OCI-LY3 (cell line): ENCODE measurements around the gene GSE1.

Experiments used
- EZH2phosphoT487 ChIP-seq: fragments of 200-600 bp; shearing (Covaris generic); IDR thresholded peaks from 2 replicates; pipeline ENCODE4 v1.6.1; 2018; ENCODE audit warnings: antibody characterized with exemption, mixed run types, low read depth
- TF ChIP-seq, protein P1 (sequence below): fragments of 200-600, 300-600 bp; sonication (generic); IDR thresholded peaks from 2 replicates; pipeline ENCODE4 v1.5.1; 2014; ENCODE audit warnings: antibody characterized with exemption, low read length, low read depth

DNA sequence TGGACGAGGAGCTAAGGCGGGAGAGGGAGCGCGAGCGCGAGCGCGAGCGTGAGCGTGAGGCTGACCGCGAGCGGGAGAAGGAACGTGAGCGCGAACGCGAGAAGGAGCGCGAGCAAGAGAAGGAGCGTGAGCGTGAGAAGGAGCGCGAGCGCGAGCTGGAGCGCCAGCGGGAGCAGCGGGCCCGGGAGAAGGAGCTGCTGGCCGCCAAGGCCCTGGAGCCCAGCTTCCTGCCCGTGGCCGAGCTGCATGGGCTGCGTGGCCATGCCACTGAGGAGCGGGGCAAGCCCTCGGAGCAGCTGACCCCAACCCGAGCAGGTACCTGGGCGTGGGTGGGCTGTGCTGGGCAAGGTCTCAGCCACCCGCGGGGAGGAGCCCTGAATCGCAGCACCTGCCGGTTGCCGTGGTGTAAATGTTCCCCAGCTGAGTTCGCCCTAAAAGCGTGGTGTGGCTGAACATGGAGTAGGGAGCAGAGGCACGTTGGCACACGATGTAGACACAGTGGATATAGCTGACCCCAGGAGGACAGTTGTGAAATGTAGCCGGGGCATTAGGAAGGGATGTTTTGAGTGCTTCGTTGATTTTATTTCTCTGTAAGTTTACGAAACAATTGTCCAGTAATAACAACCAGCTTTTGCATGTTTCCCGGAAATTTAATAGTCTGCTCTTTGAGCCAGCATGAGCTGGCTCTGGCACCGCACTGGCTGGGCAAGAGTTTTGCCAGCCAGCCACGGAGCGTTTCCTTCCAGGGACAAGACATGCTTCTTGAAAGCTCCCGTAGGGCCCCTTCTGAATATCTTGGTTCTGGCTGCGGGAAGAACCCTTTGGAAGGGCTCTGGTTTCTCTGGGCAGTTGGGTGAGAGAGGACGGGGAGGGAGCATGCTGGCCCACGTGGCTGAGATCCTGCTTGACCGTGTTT, 43.5 kb downstream of the GSE1 start:
- TF ChIP-seq, protein P1, sequence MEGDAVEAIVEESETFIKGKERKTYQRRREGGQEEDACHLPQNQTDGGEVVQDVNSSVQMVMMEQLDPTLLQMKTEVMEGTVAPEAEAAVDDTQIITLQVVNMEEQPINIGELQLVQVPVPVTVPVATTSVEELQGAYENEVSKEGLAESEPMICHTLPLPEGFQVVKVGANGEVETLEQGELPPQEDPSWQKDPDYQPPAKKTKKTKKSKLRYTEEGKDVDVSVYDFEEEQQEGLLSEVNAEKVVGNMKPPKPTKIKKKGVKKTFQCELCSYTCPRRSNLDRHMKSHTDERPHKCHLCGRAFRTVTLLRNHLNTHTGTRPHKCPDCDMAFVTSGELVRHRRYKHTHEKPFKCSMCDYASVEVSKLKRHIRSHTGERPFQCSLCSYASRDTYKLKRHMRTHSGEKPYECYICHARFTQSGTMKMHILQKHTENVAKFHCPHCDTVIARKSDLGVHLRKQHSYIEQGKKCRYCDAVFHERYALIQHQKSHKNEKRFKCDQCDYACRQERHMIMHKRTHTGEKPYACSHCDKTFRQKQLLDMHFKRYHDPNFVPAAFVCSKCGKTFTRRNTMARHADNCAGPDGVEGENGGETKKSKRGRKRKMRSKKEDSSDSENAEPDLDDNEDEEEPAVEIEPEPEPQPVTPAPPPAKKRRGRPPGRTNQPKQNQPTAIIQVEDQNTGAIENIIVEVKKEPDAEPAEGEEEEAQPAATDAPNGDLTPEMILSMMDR: no peak
- no peak for TF ChIP-seq EZH2phosphoT487
